Measurements from ENCODE around the gene RARS2. TPM values are rescaled to one million over a fixed set of nuclear protein-coding genes. Genes with fewer than 3 reads are reported as not detected.

Gene RARS2
- total and polyA plus RNA-seq, 2 donors, result 24.8 to 65.7 TPM

GRCh38 chr6:87465051-87465450 is 124.7 kb downstream of the RARS2 start:
- WGBS, result 64% methylated on average over 2 of the region's 2 CpGs
- no peak overlapping the region for H3K27ac ChIP-seq (ENCODE audit: low read depth)
- no peaks in the 10 kb centered on the region for H3K4me1 ChIP-seq (ENCODE audit: insufficient read depth)
- H3K36me3 ChIP-seq (ENCODE audit: insufficient read depth), result no peaks in the 10 kb centered on the region
- no peak overlapping the region for H3K4me3 ChIP-seq (ENCODE audit: low read depth, low read length)
- DNase-seq (ENCODE audit: extremely low spot score), result no peak

Small RNA genes lying within 50 kb of the gene (small RNA-seq; reads per million reads assigned to genes)
- gene RNU6-444P, result not detected

Other genes with a start within 250 kb of the RARS2 start
- 17.1 TPM for gene C6orf163, start 245.2 kb downstream of the RARS2 start, total RNA-seq
- gene C6orf163, start 245.2 kb downstream of the RARS2 start, polyA plus RNA-seq, result 0.47 TPM
- gene CFAP206, start 182.0 kb downstream of the RARS2 start, total RNA-seq, result 1.3 TPM
- 0.24 TPM for gene CFAP206, start 182.0 kb downstream of the RARS2 start, polyA plus RNA-seq
- 39.2 TPM for gene SLC35A1, start 117.0 kb downstream of the RARS2 start, total RNA-seq
- gene SLC35A1, start 117.0 kb downstream of the RARS2 start, polyA plus RNA-seq, result 28.5 TPM
- 56.9 TPM for gene ORC3, start 148 bp upstream of the RARS2 start, total RNA-seq
- 16.5 TPM for gene ORC3, start 148 bp upstream of the RARS2 start, polyA plus RNA-seq
- gene AKIRIN2, start 112.2 kb upstream of the RARS2 start, total RNA-seq, result 33.5 TPM
- 42.2 TPM for gene AKIRIN2, start 112.2 kb upstream of the RARS2 start, polyA plus RNA-seq

All from urinary bladder (tissue), 4 donors.